KMS-11 (cell line): ENCODE measurements around the gene ADCY5.

Source experiments
- H2AFZ ChIP-seq: fragments of 200-600 bp; sonication (generic); 2 replicates; pipeline ENCODE4 v1.6.1; 2016; ENCODE audit warnings: antibody characterized with exemption, mixed run types, low read depth
- H3K27ac ChIP-seq: fragments of 200-600 bp; sonication (generic); 2 replicates; pipeline ENCODE4 v1.6.1; 2016; ENCODE audit warnings: mild to moderate bottlenecking, mixed run types
- H3K27me3 ChIP-seq: fragments of 200-600 bp; sonication (generic); 2 replicates; pipeline ENCODE4 v1.6.1; 2017; ENCODE audit warnings: mild to moderate bottlenecking, low read depth, mixed run types, moderate library complexity; ENCODE audit not compliant: insufficient read depth
- H3K36me3 ChIP-seq: fragments of 200-600 bp; sonication (generic); 2 replicates; pipeline ENCODE4 v1.6.1; 2017; ENCODE audit warnings: mild to moderate bottlenecking, mixed run types; ENCODE audit not compliant: insufficient read depth
- H3K4me1 ChIP-seq: fragments of 200-600 bp; sonication (generic); 2 replicates; pipeline ENCODE4 v1.6.1; 2016; ENCODE audit warnings: mild to moderate bottlenecking, low read depth, mixed run types; ENCODE audit not compliant: poor library complexity, severe bottlenecking
- H3K4me2 ChIP-seq: fragments of 200-600 bp; sonication (generic); 2 replicates; pipeline ENCODE4 v1.7.0; 2016; ENCODE audit warnings: mild to moderate bottlenecking, mixed run types
- H3K4me3 ChIP-seq: fragments of 200-600 bp; sonication (generic); IDR thresholded peaks from 2 replicates; pipeline ENCODE4 v1.6.1; 2017; ENCODE audit warnings: low read depth, low read length, mixed read lengths; ENCODE audit not compliant: insufficient read depth
- H3K79me2 ChIP-seq: fragments of 200-600 bp; sonication (generic); 2 replicates; pipeline ENCODE4 v1.6.1; 2016; ENCODE audit warnings: low read depth, mixed run types; ENCODE audit not compliant: insufficient read depth
- H3K9ac ChIP-seq: fragments of 200-600 bp; sonication (generic); 2 replicates; pipeline ENCODE4 v1.6.1; 2016; ENCODE audit warnings: mild to moderate bottlenecking, mixed run types
- H4K20me1 ChIP-seq: fragments of 200-600 bp; sonication (generic); 2 replicates; pipeline ENCODE4 v1.6.1; 2016; ENCODE audit warnings: mild to moderate bottlenecking, mixed run types; ENCODE audit not compliant: insufficient read depth
- CTCF ChIP-seq: fragments of 200-600 bp; sonication (generic); conservative IDR thresholded peaks from 2 replicates; pipeline ENCODE4 v1.6.1; 2017; ENCODE audit warnings: low read depth, mild to moderate bottlenecking, antibody characterized with exemption, low read length, moderate library complexity, mixed read lengths

The ADCY5 gene

GRCh38 chr3:123300056-123300455 is 148.8 kb downstream of the ADCY5 start:
- Histone ChIP-seq H2AFZ (no peak overlapping the region), H3K4me1 (no peaks in the 10 kb centered on the region), H3K9ac (no peak overlapping the region), H3K4me3 (no peak overlapping the region), H4K20me1 (no peaks in the 10 kb centered on the region), H3K36me3 (no peaks in the 10 kb centered on the region), H3K27ac (no peak overlapping the region), H3K27me3 (peaks cover 8% of the 10 kb centered on the region; the same call in 1 of the 2 replicates), H3K4me2 (no peak overlapping the region), H3K79me2 (no peaks in the 10 kb centered on the region)
- no peak for TF ChIP-seq CTCF

GRCh38 chr3:123299581-123299980 is 149.3 kb downstream of the ADCY5 start:
- H3K4me2 ChIP-seq = no peak overlapping the region
- no peaks in the 10 kb centered on the region for H4K20me1 ChIP-seq
- TF ChIP-seq CTCF = no peak
- no peak overlapping the region for H2AFZ ChIP-seq
- no peaks in the 10 kb centered on the region for H3K4me1 ChIP-seq
- H3K27ac ChIP-seq = no peak overlapping the region
- H3K36me3 ChIP-seq = no peaks in the 10 kb centered on the region
- peaks cover 10% of the 10 kb centered on the region; the same call in 1 of the 2 replicates for H3K27me3 ChIP-seq
- H3K79me2 ChIP-seq = no peaks in the 10 kb centered on the region
- no peak overlapping the region for H3K9ac ChIP-seq
- H3K4me3 ChIP-seq = no peak overlapping the region

DNA sequence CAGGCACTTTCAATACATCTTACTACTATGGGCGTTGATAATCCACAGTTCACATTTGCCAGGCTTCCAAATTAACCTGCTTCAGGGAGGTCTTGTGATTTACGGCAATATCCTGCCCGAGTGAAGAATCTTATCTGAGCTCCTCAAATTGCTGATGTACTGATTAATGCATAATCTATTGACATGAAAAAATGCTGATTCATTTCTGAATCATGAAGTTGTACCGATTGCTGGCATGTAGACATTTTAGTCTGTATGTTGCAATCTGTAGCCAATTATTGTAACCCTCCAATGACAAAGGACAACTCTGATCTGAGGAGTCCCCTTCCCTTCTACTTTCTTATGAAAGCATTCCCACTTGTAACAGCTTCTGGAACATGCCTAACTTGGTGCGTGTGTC is 150.0 kb downstream of the ADCY5 start:
- no peak overlapping the region for H3K4me3 ChIP-seq
- H4K20me1 ChIP-seq = no peaks in the 10 kb centered on the region
- H3K9ac ChIP-seq = no peak overlapping the region
- H2AFZ ChIP-seq = no peak overlapping the region
- no peak overlapping the region for H3K27ac ChIP-seq
- no peaks in the 10 kb centered on the region for H3K79me2 ChIP-seq
- no peak for TF ChIP-seq CTCF
- H3K27me3 ChIP-seq = peaks cover 10% of the 10 kb centered on the region; the same call in 1 of the 2 replicates
- H3K36me3 ChIP-seq = no peaks in the 10 kb centered on the region
- no peaks in the 10 kb centered on the region for H3K4me1 ChIP-seq
- H3K4me2 ChIP-seq = no peak overlapping the region

DNA sequence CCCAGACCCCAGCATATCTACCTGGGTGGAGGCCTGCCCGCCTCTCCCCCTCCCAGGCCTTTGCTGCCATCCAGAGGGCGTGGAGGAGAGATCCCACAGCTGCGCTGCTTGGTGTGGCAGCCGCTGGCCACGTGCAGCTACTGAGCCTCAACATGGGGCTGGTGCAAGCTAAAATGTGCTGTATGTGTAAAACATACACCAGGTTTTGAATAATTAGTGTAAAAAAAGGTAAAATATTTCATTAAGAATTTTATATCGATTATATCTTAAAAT is 151.3 kb downstream of the ADCY5 start:
- Histone ChIP-seq H3K79me2 (no peaks in the 10 kb centered on the region), H3K4me3 (no peak overlapping the region), H3K27me3 (peaks cover 16% of the 10 kb centered on the region), H3K4me2 (no peak overlapping the region), H3K36me3 (no peaks in the 10 kb centered on the region), H2AFZ (no peak overlapping the region), H3K27ac (no peak overlapping the region), H4K20me1 (no peaks in the 10 kb centered on the region), H3K9ac (no peak overlapping the region), H3K4me1 (no peaks in the 10 kb centered on the region)
- no peak for TF ChIP-seq CTCF
